NCI-H510A treated with DMSO at 0.1 percent for 48 hours (cell line): ENCODE results near the gene BRI3BP.
A peak's percentile ranks its signal among the peaks of the same experiment; 100 is the strongest.
"Not testable (repeated sequence)": the region's sequence is repeated elsewhere in the genome, so short reads cannot be mapped to it uniquely, and the experiment has no call there.

ENCODE experiments used
- DNase-seq: peaks from one replicate; lab custom pipeline; 2025; lab: John Stamatoyannopoulos, UW

The BRI3BP gene

GRCh38 chr12:125023065-125023464 is 29.6 kb downstream of the BRI3BP start:
- DNase-seq: no peak

DNA sequence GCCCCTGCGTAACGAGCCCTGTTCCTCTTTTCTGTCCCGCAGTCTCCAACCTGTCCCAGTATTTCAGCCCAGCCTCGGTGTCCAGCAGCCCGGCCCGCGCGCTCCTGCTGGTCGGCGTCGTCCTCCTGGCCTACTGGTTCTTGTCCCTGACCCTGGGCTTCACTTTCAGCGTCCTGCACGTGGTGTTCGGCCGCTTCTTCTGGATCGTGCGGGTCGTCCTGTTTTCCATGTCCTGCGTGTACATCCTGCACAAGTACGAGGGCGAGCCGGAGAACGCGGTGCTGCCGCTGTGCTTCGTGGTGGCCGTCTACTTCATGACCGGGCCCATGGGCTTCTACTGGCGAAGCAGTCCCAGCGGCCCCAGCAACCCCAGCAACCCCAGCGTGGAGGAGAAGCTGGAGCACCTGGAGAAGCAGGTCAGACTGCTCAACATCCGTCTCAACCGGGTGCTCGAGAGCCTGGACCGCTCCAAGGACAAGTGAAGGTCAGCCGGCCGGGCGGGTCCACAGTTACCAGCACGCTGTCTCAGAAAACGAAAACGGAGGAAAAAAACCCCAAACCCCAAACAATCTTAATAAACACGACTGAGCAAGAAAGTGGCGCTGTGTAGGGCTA is 31.6 kb downstream of the BRI3BP start:
- DNase-seq: no peak

DNA sequence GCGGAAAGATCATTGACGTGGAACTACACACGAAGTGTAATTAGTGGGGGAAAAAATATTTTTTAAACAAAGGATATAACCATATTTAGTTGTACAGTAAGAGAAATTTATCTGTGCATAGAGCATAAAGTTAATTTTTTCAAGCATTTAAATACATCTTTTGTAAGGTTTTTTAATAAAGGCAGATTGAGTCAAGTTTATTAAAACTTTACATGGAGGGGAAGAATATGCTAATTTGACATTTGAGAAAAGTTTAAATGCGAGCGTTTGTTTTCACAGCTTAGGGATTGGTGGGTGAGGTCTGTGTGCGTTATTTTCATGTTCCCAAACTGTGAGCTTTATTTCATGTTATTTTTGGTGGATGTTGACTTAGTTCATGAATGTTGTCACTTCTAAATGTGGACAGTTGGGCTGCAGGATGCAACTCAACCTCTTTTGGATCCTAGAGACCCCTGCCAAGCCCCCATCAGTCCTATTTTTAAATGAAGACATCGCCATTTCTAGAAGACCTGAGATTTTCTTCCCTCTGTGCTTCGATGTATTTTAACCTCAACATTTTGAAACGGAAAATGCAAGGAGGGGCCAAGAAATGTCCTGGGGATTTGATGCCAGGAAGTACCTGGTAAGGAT is 32.3 kb downstream of the BRI3BP start:
- no peak for DNase-seq

DNA sequence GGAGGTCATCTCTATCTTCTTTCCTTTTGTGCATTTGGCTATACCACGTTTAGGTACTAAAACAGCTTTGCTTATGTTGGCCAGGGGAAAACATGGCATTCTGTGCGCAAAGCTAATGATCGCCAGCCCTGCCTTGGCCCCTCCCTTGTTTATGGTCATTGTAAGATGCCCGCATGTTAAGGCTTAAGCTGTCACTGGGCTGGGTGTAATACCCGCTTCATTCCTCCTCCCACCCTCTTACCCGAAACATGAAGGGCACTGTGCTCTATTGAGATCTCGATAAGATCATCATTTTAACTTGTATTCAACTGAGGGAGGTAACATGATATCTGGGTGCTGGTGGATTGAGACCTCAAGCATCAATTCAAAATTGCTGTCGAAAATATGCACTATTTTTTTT is 34.7 kb downstream of the BRI3BP start:
- no peak for DNase-seq

DNA sequence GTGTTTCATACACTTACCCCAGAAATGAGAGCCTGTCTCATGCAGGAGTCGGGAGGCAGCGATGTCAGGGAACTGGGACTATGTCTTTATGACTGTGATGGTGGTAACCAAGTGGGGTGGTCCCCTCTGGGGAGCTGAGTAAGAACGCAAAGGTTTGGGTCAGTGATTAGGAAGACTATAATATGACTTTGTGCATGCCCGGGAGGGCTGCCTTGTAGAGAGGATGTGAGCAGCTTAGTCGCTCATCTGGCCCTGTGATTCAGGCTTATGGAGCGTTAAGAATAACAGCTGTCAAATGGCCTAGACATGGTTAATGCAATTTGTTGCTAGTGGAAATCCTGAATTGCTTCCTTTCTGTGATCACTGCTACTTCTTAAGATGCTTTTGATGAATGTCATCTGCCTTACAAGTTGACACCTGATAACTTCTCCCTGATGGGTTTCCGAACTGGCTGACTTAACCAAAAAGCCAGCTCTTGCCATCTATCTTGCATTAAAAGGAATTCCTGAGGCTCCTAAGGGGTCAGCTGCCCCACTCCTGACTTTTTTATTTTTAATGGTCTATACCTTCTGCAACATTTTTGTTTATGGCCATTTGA is 36.4 kb downstream of the BRI3BP start:
- DNase-seq: no peak

- not testable (repeated sequence) for DNase-seq
Measured at GRCh38 chr12:125031471-125031870, 38.0 kb downstream of the BRI3BP start.

DNA sequence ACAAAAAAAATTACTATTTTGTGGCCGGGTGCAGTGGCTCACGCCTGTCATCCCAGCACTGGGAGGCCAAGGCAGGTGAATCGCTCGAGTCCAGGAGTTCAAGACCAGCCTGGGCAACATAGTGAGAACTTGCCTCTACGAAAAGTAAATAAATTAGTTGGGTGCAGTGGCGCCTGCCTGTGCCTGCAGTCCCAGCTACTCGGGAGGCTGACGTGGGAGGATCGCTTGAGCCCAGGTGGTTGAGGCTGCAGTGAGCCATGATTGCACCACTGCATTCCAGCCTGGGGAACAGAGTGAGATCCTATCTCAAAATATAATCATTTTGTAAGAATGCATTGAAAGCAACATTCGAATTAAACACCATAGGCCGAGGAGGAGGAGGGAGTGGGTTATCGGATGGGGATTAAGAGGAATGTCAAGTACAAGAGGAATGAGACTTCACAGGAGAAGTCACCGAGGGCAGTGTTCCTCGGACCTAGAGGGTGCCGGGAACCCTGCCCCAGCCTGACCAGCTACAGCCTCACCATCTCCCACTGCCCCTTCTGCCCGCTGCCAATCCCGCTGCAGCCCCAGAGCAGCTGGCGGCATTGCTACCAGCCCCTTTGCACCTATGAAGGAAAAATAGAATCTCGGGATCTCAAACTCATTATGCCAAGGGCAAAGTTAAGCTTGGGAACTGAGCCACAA is 39.2 kb downstream of the BRI3BP start:
- DNase-seq: no peak

GRCh38 chr12:125033288-125033687 is 39.8 kb downstream of the BRI3BP start:
- DNase-seq: no peak

DNA sequence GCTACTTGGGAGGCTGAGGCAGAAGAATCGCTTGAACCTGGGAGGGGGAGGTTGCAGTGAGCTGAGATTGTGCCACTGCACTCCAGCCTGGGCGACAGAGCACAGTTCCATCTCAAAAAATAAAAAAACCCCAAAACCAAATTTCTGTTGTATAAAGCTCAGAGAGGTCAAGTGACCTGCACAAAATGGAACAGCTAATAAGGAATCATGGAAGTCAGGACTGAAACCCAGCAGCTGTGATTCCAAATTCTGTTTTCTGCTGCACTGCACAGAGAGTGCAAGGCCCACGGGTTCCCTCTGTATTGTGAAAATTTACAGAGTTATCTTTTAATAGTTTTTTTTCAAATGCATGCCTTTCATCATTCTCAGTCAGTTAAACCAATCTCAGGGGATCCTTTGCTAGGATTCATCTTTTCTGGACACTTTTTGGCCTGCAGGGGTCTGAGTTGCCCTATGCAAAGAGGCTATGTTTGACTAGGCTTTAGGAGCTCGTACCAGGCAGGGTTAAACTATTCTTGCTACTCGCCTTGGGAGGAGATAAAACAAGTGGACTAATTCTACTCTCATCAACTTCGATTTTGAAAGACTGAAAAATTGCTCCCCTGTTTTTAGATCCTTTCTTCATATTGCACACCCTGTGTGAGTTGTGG is 45.7 kb downstream of the BRI3BP start:
- no peak for DNase-seq

DNA sequence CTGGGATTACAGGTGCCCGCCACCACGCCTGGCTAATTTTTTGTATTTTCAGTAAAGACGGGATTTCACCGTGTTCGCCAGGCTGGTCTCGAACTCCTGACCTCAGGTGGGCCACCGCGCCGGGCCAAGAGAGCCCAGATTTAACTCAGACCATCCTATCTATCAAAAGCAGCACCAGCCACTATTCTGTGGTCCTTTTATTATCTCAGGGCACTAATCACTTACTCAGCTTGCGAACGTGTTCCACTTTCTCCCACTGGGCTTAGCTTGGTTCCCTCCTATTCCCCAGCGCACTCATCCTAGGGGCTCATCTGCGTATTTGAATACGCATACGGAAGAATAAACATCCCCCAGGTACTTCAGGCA is 55.6 kb downstream of the BRI3BP start:
- no peak for DNase-seq

DNA sequence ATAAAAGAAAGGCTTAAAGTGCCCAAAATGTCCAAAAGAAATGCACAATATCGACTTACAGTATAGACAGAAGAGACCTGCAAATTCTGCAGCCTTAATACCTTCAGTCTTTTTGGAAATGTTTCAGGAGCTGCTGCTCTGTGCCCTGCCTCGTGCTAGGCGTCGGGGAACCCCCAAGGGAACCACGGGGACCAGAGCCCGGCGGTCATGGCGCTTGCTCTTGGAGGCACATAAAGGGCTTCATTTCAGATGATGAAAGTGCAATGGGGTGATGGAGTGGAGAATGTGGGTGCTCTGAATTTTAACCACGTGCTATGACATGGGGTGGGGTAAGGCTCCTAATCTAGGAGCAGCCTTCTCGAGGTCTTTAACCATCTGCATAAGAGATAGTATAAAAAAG is 57.0 kb downstream of the BRI3BP start:
- no peak for DNase-seq

- no peak for DNase-seq
Measured at GRCh38 chr12:125050868-125051267, 57.4 kb downstream of the BRI3BP start.

- no peak for DNase-seq
Measured at GRCh38 chr12:125053821-125054220, 60.4 kb downstream of the BRI3BP start.

DNA sequence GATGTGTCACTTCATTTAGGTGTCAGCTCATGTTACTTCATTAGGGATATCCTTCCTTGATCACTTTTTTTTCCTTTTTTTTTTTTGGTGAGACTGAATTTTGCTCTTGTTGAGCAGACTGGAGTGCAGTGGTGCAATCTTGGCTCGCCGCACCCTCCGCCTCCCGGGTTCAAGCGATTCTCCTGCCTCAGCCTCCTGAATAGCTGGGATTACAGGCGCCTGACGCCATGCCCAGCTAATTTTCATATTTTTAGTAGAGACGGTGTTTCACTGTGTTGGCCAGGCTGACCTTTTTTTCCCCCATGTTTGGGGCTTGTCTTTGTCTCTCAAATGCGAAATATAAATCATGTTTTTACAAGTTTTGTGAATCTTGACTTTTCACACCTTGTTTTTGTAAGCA is 62.1 kb downstream of the BRI3BP start:
- no peak for DNase-seq

DNA sequence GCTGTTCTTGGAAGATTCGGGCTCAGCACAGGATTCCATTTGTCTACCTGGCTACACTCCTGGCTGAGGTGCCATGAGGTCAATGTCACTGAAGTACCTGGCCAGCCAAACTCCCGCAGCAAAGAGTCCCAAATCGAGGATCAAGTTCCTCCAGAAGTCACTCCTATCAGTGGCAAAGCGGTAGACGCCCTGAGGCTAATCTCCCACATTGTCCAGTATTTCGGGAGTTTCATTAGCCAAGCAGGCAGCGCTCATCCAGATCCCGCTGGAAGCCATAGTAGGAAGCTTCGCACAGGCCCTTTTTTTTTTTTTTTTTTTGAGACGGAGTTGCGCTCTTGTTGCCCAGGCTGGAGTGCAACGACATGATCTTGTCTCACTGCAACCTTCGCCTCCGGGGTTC is 62.9 kb downstream of the BRI3BP start:
- no peak for DNase-seq

DNA sequence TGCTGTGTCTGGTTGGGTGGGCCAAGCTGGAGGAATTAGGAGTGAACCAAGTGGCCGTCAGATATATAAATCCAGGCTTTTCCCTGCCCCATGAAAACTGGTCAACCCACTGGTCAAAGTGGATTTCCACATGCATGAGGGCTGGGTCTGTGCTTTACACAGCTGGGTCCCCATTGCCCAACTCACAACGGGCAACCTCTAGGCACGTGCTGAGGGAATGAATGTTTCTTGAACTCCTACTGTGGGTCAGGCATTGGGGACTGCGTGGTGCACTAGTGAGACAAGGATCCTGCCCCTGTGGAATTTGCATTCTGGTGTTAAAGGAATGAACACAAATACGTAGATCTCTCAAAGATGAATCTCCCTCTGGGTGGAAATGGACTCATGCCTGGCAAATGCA is 64.3 kb downstream of the BRI3BP start:
- DNase-seq: no peak

DNA sequence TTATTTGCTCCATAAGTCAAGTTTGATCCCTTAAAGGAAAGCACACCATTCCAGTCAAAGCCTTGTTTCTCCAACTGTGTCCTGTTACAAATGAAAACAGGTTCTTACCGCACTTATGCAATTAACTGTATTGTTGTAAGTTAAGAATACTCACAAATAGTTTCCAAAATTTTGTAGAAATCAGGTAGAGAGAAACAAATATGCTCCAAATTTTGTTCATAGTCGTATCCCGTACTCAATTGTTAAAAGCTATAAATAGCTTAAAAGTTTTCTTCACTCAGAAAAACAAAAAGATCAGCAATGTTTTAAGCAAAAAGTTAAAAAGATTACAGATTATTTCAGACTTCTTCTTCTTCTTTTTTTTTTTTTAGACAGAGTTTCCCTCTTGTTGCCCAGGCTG is 67.8 kb downstream of the BRI3BP start:
- DNase-seq: no peak

DNA sequence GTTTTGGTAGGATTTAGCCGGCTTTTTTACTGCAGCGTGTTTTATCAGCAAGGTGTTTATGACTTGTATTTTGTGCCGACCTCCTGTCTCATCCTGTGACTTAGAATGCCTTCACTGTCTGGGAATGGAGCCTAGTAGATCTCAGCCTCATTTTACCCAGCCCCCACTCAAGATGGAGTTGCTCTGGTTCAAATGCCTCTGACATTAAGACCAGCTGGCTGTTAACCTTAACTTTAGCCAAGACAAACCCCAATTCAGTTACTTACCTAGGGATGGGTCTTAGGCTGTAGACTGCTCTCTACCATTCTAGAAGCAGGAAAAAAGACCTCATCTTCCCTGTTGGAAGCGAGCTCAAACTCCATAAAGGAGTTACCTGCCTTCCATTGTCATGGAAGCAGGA is 70.1 kb downstream of the BRI3BP start:
- not testable (repeated sequence) for DNase-seq

- no peak for DNase-seq
Measured at GRCh38 chr12:125064492-125064891, 71.0 kb downstream of the BRI3BP start.

GRCh38 chr12:125065021-125065918 is 71.8 kb downstream of the BRI3BP start, which contains the start of gene AACS:
AACS (plus strand) TSS chr12:125065435; CDS start chr12:125065585, 150 bp downstream.
- peak; percentile 88 for DNase-seq

DNA sequence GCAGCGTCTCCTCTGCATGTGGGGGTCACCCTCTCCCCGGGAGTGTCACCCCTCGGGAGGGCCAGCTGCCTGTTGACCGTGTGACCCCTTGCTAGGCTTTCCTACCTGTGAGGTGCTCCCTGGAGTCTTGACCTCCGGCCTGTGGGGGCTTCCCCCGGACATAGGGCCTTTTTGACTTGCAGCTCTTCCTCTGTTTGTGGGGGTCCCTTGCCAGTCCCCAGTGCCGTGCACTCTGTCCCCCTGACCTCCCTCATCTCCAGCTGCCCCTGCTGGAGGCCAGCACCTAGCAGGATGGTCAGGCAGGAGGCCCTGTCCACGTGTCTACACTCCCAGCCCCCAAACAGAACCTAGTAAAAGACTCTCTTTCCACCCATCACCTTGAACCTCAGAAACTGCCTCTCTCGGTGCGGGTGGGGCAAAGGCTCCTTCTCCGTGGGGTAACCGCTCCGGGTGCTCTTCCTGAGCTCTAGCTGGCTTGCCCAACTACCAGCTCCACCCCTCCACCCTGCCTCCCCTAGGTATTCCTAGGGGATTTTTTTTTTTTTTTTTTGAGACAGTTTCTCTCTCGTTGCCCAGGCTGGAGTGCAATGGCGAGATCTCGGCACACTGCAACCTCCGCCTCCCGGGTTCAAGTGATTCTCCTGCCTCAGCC is 72.6 kb downstream of the BRI3BP start:
- DNase-seq: no peak
